ENCODE results near the gene FGD3. TPM values are rescaled to one million over a fixed set of nuclear protein-coding genes. Genes with fewer than 3 reads are reported as not detected.

FGD3 gene
- total RNA-seq, 4 donors from 2014 or later, result 1.7 to 4.2 (median 3.3) TPM

DNA sequence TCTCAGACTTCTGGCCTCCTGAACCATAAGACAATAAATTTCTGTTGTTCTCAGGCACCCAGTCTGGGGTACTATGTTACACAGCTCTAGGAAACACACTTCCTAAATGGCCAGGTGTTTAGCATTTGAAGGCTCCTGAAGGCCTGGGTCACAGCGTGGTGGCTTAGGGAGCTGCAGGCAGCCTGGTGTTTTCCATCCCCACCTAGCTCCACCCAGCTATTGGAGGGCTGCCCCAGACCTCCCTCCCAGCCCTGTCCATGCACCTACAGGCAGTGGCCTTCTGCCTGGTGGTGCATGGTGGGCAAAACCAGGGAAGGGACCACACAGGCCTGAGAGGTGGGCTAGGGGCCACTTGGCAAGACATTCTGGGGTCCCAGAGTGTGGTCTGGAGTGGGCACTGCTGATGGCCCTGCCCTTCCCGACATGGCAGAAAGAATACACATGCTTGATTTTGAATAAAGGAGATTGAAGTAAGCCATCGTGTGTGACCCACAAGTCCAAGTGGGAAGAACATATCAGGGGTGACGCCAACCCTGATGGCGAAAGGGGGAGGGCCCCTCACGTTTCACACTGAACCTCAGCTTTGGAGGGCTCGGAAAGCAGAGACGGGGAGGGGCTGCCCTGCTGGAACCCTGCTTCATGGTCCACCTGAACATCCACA lies 109.8 kb downstream of the FGD3 start:
- Histone ChIP-seq H3K4me3 (no peak overlapping the region), H3K27ac (no peak overlapping the region), H3K27me3 (peaks cover 18% of the 10 kb centered on the region), H3K4me1 (peaks cover 0 to 30% (median 12%) of the 10 kb centered on the region in 3 donors), H3K36me3 (no peaks in the 10 kb centered on the region), H3K9me3 (no peaks in the 10 kb centered on the region)
- ATAC-seq, result no peak
- WGBS, 2 donors (ENCODE audit: low coverage in 1 of 2), result 73% methylated on average over 3 of the region's 8 CpGs; no CpG with 5 or more reads in 1 of the 2 donors
- TF ChIP-seq POLR2AphosphoS5 (IDR thresholded peaks at IDR 0.05) (no peak), POLR2A (IDR thresholded peaks at IDR 0.05) (no peak), EP300 (IDR thresholded peaks at IDR 0.05) (no peak)
- TF ChIP-seq, protein P1, sequence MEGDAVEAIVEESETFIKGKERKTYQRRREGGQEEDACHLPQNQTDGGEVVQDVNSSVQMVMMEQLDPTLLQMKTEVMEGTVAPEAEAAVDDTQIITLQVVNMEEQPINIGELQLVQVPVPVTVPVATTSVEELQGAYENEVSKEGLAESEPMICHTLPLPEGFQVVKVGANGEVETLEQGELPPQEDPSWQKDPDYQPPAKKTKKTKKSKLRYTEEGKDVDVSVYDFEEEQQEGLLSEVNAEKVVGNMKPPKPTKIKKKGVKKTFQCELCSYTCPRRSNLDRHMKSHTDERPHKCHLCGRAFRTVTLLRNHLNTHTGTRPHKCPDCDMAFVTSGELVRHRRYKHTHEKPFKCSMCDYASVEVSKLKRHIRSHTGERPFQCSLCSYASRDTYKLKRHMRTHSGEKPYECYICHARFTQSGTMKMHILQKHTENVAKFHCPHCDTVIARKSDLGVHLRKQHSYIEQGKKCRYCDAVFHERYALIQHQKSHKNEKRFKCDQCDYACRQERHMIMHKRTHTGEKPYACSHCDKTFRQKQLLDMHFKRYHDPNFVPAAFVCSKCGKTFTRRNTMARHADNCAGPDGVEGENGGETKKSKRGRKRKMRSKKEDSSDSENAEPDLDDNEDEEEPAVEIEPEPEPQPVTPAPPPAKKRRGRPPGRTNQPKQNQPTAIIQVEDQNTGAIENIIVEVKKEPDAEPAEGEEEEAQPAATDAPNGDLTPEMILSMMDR (IDR thresholded peaks at IDR 0.05), result no peak

DNA sequence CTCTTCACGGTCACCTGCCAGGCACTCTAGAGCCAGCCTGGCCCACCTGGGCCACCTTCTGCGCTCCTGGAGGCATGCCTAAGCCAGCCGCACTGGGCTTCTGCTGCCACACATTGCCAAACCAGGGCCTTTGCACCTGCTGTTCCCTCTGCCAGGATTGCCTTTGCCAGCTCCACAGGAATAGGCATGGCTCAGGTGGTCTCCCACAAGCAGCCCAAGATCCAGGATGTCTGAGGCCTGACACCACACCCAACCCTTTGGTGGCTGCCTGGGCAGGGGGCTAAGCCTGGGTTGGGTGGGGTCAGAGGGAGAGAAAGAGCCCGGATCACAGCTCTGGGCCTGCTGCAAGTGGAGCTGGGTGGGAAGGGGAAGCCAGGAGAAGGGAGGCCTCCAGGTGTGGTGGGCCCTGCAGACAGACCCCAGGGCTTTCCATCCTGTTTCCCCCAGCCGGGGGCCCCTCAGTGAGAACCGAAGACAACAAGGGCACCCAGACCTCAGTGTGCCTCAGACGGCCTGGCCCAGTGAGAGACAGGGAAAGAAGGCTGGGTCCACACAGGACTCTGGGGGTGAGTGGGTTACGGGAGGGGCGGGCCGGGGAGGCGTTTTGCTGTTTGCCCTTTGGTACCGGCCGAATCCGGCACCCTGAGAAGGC lies 110.5 kb downstream of the FGD3 start:
- no peak for TF ChIP-seq POLR2AphosphoS5 (IDR thresholded peaks at IDR 0.05)
- no peak for TF ChIP-seq POLR2A (IDR thresholded peaks at IDR 0.05)
- no peak for TF ChIP-seq EP300 (IDR thresholded peaks at IDR 0.05)
- TF ChIP-seq, protein P1 (IDR thresholded peaks at IDR 0.05), result no peak
- peak overlapping the region in 1 of 2 donors; percentile 61 for H3K4me3 ChIP-seq
- no peaks in the 10 kb centered on the region for H3K9me3 ChIP-seq
- peaks cover 18% of the 10 kb centered on the region for H3K27me3 ChIP-seq
- 0% methylated on average over 1 of the region's 14 CpGs; no CpG with 5 or more reads in 1 of the 2 donors for WGBS, 2 donors (ENCODE audit: low coverage in 1 of 2)
- H3K27ac ChIP-seq, result peak overlapping the region in 2 of 4 donors; percentile 57 to 68
- ATAC-seq, result no peak
- peaks cover 0 to 27% (median 12%) of the 10 kb centered on the region in 3 donors for H3K4me1 ChIP-seq
- H3K36me3 ChIP-seq, result no peaks in the 10 kb centered on the region

DNA sequence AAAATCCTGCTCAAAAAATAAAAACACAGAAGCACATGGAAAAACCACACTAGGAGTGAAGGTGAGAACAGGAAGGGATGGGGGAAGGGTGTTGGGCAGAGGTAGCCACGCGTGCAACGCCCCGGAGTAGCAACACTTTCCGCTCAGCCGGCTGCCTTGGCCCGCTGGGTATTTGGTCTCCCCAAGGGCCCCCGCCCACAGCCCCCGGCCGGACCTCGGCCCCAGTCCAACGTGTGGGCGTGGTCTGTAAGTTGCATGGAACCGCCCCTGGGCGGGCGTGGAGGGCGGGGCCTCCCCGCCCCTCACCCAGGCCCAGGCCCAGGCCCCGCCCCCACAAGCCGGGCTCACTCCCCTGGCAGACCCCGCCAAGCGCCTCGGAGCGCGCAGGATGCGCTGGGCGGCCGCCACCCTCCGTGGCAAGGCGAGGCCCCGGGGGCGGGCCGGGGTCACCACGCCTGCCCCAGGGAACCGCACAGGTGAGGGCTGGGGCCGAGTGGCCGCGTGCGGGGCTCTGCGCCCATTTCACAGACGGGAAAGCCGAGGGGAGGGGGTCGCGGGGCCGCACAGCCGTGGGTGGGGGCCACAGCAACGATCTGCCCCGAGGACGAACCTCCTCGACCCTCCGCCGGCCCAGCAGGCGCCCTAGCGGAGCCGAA lies 111.2 kb downstream of the FGD3 start, which contains the start of gene SUSD3:
SUSD3 (plus strand) TSS at position 347 of the 656 bp plus-strand sequence; CDS start at position 389, 42 bp downstream.
- ATAC-seq, result peak; percentile 57
- WGBS, 2 donors (ENCODE audit: low coverage in 1 of 2), result 0 to 10% methylated on average over 2 to 6 of the region's 55 CpGs
- Histone ChIP-seq H3K27ac (peak within 1 kb of the TSS in 3 of 4 donors; percentile 44 to 68 (median 57)), H3K4me1 (peaks cover 0 to 27% (median 12%) of the 10 kb centered on the region in 3 donors), H3K27me3 (peaks cover 18% of the 10 kb centered on the region), H3K4me3 (peak within 1 kb of the TSS; percentile 29 to 61), H3K9me3 (no peaks in the 10 kb centered on the region), H3K36me3 (no peaks in the 10 kb centered on the region)
- TF ChIP-seq POLR2AphosphoS5 (IDR thresholded peaks at IDR 0.05), result no peak
- TF ChIP-seq EP300 (IDR thresholded peaks at IDR 0.05), result no peak
- no peak for TF ChIP-seq POLR2A (IDR thresholded peaks at IDR 0.05)
- TF ChIP-seq, protein P1 (IDR thresholded peaks at IDR 0.05), result no peak

DNA sequence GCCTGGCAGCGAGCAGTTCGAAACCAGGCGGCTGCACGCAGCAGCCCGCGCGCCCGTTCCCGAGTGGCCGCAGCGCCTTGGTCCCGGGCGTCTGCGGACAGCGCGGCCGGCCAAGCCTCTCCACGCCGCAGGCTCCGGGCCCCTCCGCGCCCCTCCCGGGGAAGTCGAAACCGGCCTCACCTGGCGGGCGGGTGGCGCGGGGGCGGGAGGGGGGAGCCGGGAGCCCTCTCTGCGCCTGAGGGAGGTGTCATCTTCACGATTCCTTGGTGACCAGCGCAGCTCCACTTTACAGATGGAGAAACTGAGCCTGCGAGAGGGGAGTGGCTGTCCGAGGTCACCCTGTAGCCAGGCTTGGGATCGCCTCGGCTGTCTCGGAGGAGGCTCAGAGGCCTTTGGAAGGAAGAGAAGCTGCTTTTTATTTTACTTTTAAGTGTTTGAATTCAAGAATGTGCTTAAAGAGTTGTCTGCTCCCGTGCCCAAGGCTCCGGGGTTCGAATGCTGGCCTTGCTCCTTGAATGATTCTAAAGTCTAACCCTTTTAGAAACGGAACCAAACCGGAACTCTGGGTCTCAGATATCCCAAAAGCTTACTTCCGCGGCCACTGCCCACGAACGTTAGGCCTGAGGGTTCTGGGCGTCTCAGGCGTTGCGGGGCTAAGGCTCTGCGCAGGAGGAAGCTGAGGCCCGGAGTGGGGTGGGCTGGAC lies 111.8 kb downstream of the FGD3 start:
- Histone ChIP-seq H3K27ac (peak overlapping the region in 3 of 4 donors; percentile 44 to 68 (median 57)), H3K9me3 (no peaks in the 10 kb centered on the region), H3K27me3 (peaks cover 18% of the 10 kb centered on the region), H3K4me1 (peaks cover 0 to 27% (median 12%) of the 10 kb centered on the region in 3 donors), H3K4me3 (peak overlapping the region; percentile 29 to 61), H3K36me3 (no peaks in the 10 kb centered on the region)
- 66 to 76% methylated on average over 11 to 13 of the region's 53 CpGs for WGBS, 2 donors (ENCODE audit: low coverage in 1 of 2)
- ATAC-seq, result peak; percentile 22
- TF ChIP-seq POLR2AphosphoS5 (IDR thresholded peaks at IDR 0.05), result no peak
- TF ChIP-seq EP300 (IDR thresholded peaks at IDR 0.05), result no peak
- TF ChIP-seq, protein P1 (IDR thresholded peaks at IDR 0.05), result no peak
- no peak for TF ChIP-seq POLR2A (IDR thresholded peaks at IDR 0.05)
